Measurements from ENCODE around the gene C2orf78.

C2orf78 gene

GRCh38 chr2:73837847-73838585 lies 54.0 kb downstream of the C2orf78 start:
- DNase-seq (ENCODE audit: low read depth): no peak
- TF ChIP-seq CTCF (conservative IDR thresholded peaks at IDR 0.05; ENCODE audit: control insufficient read depth, insufficient read depth, low read depth, low read length): no peak
- no peak overlapping the region for H3K4me3 ChIP-seq (ENCODE audit: control insufficient read depth, low read depth, low read length)

- H3K4me3 ChIP-seq (ENCODE audit: control insufficient read depth, low read depth, low read length): no peak overlapping the region
- no peak for DNase-seq (ENCODE audit: low read depth)
- no peak for TF ChIP-seq CTCF (conservative IDR thresholded peaks at IDR 0.05; ENCODE audit: control insufficient read depth, insufficient read depth, low read depth, low read length)
Observed at GRCh38 chr2:73838889-73839534, 55.0 kb downstream of the C2orf78 start.

- H3K4me3 ChIP-seq (ENCODE audit: control insufficient read depth, low read depth, low read length): no peak overlapping the region
- DNase-seq (ENCODE audit: low read depth): peak; percentile 55
- TF ChIP-seq CTCF (conservative IDR thresholded peaks at IDR 0.05; ENCODE audit: control insufficient read depth, insufficient read depth, low read depth, low read length): no peak
Observed at GRCh38 chr2:73839653-73840411, 55.8 kb downstream of the C2orf78 start.

- no peak for TF ChIP-seq CTCF (conservative IDR thresholded peaks at IDR 0.05; ENCODE audit: control insufficient read depth, insufficient read depth, low read depth, low read length)
Observed at GRCh38 chr2:73841912-73842738, 58.1 kb downstream of the C2orf78 start.

GRCh38 chr2:73842739-73843019 lies 58.7 kb downstream of the C2orf78 start:
- DNase-seq (ENCODE audit: low read depth): no peak
- TF ChIP-seq CTCF (conservative IDR thresholded peaks at IDR 0.05; ENCODE audit: control insufficient read depth, insufficient read depth, low read depth, low read length): no peak
- no peak overlapping the region for H3K4me3 ChIP-seq (ENCODE audit: control insufficient read depth, low read depth, low read length)

More at GRCh38 chr2:73841912-73842738, 58.1 kb downstream of the C2orf78 start:
- no peak overlapping the region for H3K4me3 ChIP-seq (ENCODE audit: control insufficient read depth, low read depth, low read length)
- no peak for DNase-seq (ENCODE audit: low read depth)

GRCh38 chr2:73844087-73844486 lies 60.1 kb downstream of the C2orf78 start:
- H3K4me3 ChIP-seq (ENCODE audit: control insufficient read depth, low read depth, low read length): no peak overlapping the region
- no peak for DNase-seq (ENCODE audit: low read depth)
- no peak for TF ChIP-seq CTCF (conservative IDR thresholded peaks at IDR 0.05; ENCODE audit: control insufficient read depth, insufficient read depth, low read depth, low read length)
